ENCODE data around the gene C1orf198.

DNA sequence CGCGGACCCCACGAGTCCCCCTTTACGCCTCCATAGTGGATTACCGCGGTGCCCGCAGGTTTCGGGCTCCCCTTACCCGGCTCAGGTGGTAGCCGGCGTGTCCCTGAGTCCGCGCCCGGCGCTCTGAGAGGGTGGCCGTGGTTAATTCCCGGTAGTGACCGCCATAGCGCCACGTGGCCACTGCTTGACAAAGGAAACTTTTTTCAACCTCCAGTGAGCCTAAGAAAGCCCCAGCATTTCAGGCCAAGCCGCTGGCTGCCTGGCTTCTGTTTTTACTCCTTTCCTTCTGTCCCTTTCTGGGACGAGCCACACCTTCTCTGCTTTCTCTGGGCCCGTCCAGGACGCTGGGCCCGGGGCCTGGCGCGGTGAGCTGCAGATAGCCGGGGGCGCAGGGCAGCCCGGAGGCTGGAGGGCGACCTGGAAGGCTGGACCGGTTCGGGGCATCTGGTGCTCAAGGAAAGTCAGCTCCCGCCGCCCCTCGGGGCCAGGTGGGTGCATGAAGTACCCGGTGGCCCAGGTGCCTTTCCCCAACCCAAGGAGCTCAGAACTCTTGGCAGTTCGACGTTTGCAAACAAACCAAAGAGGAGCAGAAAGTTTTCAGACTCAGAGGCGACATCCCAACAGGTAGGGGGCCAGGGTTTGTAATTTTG lies 540 bp upstream of the C1orf198 start:
- TF ChIP-seq CTCF (IDR thresholded peaks at IDR 0.05), result no peak
- no peak for TF ChIP-seq POLR2A (IDR thresholded peaks at IDR 0.05)

All from breast epithelium (tissue), 3 donors.